Stimulated activated CD4-positive, alpha-beta T cell treated with anti-CD3 and anti-CD28 coated beads, Interleukin-12 subunit alpha, Interleukin-12 subunit beta, amount 100 ng/mL, for 48 hours (primary cell): ENCODE measurements around the gene SPARC.
"Not testable (repeated sequence)": the region's sequence is repeated elsewhere in the genome, so short reads cannot be mapped to it uniquely, and the experiment has no call there.

ENCODE experiments used
- DNase-seq, 3 donors: peaks; one replicate each; pipeline ENCODE4 v3.0.0-alpha.2; 2020; ENCODE audit warnings: low read depth in 2 of 3, low spot score in 1 of 3

The SPARC gene

GRCh38 chr5:151686674-151687407 lies at the start of gene SPARC:
Gene SPARC (minus strand): TSS chr5:151686915. CDS start chr5:151676188, 10,727 bp downstream.
- DNase-seq = no peak

DNA sequence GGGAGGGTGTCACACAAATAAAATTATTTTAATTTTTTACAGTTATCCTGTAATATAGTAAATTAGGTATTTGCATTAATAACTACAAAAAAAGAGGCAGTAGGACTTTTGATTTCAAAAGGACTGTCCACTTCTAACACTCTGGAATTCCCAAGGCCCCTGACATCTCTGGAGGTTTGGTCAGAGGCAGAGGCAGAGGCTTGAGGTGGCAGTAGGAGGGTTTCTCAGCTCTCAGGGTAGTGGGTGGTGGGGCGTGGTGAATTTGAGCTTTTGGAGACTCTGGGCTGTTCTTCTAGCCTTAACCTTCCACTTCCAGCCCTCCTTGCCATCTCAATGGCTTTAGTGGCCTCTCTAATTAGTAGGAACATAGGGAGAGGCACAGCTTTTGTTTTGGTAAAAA lies 48.9 kb upstream of the SPARC start:
- no peak for DNase-seq

- no peak for DNase-seq
Observed at GRCh38 chr5:151734064-151734408, 47.3 kb upstream of the SPARC start.

GRCh38 chr5:151733358-151734063 lies 46.8 kb upstream of the SPARC start:
- DNase-seq = no peak

- DNase-seq = no peak
Observed at GRCh38 chr5:151730381-151730780, 43.7 kb upstream of the SPARC start.

DNA sequence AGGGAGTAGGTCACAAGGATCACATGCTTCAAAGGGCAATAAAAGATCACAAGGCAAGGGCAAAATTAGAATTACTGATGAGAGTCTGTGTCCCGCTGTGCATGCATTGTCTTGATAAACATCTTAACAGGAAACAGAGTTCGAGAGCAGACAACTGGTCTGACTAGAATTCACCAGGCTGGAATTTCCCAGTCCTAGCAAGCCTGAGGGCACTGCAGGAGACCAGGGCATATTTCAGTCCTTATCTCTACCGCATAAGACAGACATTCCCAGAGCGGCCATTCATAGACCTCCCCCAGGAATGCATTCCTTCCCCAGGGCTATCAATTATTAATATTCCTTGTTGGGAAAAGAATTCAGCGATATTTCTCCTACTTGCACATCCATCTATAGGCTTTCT lies 42.9 kb upstream of the SPARC start:
- DNase-seq = not testable (repeated sequence)

DNA sequence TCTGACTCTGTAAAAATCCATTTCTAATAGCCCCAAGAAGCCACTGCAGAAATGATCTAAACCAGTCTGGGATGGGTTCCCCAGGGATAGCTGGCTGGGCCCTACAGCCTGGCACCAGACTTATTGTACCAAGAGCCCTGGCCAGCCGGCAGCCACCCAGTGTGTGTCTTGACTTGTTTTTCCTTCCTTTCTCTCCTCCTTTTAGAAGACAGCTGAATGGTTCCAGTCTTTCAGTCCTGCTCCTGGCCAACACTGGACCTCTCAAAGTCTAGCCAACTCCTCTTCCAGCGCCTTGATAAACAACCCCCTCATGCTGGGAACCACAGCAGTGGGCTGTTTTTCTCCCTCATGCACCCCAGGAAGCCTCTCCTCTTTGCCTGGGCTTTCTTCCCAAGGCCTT lies 37.6 kb upstream of the SPARC start:
- no peak for DNase-seq

DNA sequence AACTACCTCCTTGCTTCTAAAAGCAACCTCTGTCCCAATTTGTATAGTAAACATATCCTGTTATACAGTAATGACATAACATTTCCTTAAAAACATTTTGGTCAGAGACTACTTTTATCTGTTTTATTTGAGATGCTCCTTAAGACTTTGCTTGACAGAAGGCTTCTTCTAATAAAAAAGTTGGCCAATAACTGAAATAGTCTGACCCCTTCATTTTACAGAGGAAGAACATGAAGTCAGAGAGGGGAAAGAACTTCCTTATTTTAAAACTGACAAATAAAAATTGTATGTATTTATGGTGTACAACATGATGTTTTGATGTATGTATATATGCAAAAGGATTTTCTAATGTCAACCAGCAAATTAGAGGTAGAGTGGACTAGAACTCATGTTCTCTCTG lies 35.8 kb upstream of the SPARC start:
- no peak for DNase-seq

DNA sequence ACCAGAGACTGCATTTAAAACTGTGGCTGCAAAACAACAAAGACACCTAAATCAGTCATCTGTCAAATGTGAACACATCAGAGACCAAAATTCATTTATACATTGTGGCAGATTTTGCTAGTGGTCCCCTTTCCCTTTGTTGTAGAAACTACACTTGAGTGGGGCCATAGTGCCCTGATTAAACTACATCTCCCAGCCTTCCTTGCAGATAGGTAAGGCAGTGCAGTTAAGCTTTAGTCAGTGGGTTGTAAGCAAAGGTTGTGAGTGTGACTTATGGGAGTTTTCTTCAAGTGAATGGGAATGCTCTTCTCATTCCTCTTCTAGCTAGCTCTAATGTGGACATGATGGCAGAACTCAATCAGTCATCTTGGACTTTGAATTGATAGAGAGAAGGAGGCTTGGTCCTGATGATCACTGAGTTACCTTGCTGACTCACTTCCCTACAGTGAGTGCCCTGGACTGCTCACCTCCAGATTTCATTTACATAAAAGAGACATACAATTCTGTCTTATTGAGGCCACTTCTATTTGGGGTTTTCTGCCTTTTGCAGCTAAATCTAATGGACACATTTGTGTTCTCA lies 35.2 kb upstream of the SPARC start:
- no peak for DNase-seq

GRCh38 chr5:151721087-151721646 lies 34.5 kb upstream of the SPARC start:
- no peak for DNase-seq

DNA sequence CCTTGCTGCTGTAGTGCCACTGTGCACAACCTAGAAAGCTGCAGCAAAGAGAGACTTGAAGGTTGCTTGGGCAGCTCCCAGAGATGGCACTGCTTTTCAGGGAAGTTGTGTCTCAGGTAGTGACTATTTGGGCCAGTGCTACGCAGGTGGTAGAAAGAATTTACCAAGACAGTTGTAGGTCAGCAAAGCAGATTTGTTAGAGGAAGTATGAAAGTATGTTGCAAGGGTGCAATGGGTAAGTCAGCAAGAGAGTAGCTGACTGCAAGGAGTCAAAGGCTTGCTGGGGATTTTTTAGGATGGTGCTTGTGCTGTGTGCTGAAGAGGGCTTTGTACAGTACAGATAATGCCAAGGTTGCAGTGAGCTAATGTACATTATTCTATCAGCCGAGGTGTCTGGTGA lies 33.5 kb upstream of the SPARC start:
- DNase-seq = no peak

GRCh38 chr5:151719228-151720000 lies 32.7 kb upstream of the SPARC start:
- peak in 1 of 3 donors; percentile 24 for DNase-seq

- no peak for DNase-seq
Observed at GRCh38 chr5:151718646-151719045, 31.9 kb upstream of the SPARC start.

DNA sequence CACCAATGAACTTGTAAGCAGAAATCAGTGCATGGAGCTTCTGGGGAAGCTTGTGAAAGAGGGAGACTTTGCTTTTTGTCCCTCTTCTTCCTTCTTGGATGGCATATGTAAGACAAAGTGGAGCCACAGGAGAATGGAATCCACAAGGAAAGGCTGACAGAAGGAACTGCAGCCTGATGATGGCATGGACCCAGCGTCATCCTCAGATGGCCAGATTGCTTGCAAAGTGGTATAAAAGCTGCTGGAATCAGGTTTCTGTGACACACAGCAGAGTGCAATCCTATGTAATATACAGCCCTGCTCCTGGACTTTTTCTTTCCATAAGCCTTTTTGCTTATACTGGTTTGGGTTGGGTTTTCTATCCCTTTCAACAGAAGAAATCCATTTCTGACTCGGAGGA lies 31.4 kb upstream of the SPARC start:
- DNase-seq = no peak

DNA sequence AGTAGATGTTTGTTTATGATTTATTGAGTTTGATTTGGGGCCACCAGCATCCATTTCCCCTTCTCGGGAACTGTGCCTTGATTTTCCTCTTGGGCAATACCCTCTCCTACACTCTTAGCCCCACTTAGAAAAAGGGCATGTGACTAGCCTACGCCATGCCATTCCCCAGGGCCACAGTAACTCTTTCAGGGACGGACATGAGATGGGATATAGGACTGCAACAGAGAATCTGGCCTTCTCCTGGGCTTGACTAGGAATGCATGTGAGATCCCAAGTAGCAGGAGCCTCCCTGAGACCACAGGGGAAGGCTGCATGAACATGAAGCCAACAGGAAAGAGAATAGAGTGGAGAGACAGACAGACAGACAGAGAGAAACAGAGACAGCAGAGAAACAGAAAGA lies 30.7 kb upstream of the SPARC start:
- DNase-seq = no peak

GRCh38 chr5:151709109-151709735 lies 22.5 kb upstream of the SPARC start:
- DNase-seq = no peak

DNA sequence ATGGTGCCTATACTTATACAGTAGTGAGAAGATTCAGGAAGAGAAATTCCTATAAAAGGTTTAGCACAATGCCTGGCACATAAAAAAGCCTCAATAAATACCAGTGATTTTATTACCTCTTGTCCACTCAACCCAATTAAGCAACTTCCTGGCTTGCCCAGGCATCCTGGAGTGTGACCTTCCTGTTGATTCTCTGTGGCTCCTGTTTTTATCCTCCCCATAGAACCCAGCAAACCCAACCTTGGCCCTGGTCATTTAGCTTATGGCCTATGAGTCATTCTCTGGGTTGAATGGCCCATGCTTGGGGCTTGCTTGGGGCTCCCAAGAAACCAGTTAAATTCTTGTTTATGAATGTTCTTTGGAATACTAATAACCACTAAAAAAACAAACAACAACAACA lies 21.4 kb upstream of the SPARC start:
- DNase-seq = no peak

DNA sequence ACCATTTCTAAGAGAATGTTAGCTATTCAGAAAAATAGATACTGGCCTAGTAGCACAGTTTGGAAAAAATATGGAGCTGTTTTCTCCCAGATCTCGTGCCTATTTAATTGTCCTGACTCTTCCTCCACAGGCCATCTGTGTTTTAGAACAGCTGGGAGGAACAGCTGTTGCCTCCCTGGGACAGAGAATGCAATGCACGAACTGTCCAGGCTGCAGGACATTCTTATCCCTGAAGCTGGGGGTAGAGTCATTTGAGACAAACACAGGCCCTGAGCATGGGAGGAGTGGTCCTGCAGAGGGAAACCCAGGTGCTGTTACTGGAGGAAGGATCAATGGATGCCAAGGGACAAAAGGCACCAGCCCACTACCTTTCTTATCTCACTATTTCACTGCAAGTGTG lies 20.9 kb upstream of the SPARC start:
- DNase-seq = no peak

DNA sequence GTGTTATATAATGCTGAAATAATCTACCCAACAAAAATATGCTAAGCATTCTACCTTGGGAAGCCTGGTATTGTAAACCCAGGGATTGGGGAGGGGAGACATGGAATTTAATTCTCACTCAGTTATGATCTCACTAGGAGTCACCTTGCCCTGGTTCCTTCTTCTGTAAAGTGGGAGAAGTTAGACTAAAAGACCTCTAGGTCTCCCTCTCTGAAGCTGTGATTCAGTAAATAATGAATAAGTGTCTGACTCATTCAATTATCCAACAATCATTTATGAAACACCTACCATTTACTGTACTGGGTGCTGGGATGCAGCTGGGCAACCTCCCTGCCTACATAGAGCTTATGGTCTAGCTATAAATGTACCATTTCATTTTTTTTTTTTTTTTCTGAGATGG lies 20.2 kb upstream of the SPARC start:
- no peak for DNase-seq

GRCh38 chr5:151703780-151704179 lies 17.1 kb upstream of the SPARC start:
- DNase-seq = no peak

GRCh38 chr5:151703227-151703626 lies 16.5 kb upstream of the SPARC start:
- no peak for DNase-seq
